HCT116 (cell line): ENCODE measurements around the gene MEI1. TPM values are rescaled to one million over a fixed set of nuclear protein-coding genes. Genes with fewer than 3 reads are reported as not detected.

ENCODE experiments used
- ATAC-seq: fragments of 200-7000 bp; cut with Tn5 transposase; 2 replicates; pipeline ENCODE4 v1.9.1; 2020; ENCODE audit warnings: mild to moderate bottlenecking, moderate library complexity
- BruUV-seq: library from RNA; stranded (reverse); fragments of 400-500 nt; replicated peaks from 2 replicates; lab custom pipeline; 2021; lab: Mats Ljungman, UMichigan
- CTCF ChIA-PET: fragments of 300-600 bp; sonication (Branson Sonifier 250); formaldehyde crosslinking; loops from one replicate; lab custom pipeline; 2021; ENCODE audit warnings: antibody characterized with exemption; lab: Charles Lee
- POLR2A ChIA-PET: fragments of 300-600, 350-600 bp; sonication (Branson Sonifier 250); formaldehyde crosslinking; loops from one replicate; lab custom pipeline; 2021; ENCODE audit warnings: antibody characterized with exemption; lab: Charles Lee
- RAD21 ChIA-PET, 2 experiments: fragments of 300-600 bp; sonication (Branson Sonifier 250); formaldehyde crosslinking; loops; one replicate each; lab custom pipeline; 2023; ENCODE audit warnings: low total read pairs in 2 of 2; ENCODE audit not compliant: uncharacterized antibody in 2 of 2, unreplicated experiment in 2 of 2, low non-redundant PET in 1 of 2; lab: Charles Lee
- DNase-seq: peaks from one replicate; pipeline ENCODE4 v3.0.0-alpha.2; 2010; ENCODE audit warnings: low read depth, low spot score
- H2AFZ ChIP-seq: fragments of 200-600 bp; shearing (Covaris generic), sonication (generic); 2 replicates; pipeline ENCODE4 v1.6.1; 2017; ENCODE audit warnings: low read depth, mixed run types, mixed read lengths, antibody characterized with exemption, low read length; ENCODE audit not compliant: poor library complexity, severe bottlenecking
- H3K27ac ChIP-seq: 2 replicates; pipeline ENCODE4 v1.5.1; 2012; ENCODE audit warnings: low read depth, low read length
- H3K27me3 ChIP-seq: fragments of 200-600 bp; sonication (generic); 2 replicates; pipeline ENCODE4 v1.6.1; 2016; ENCODE audit warnings: mixed run types, low read length, mixed read lengths; ENCODE audit not compliant: insufficient read depth
- H3K36me3 ChIP-seq, 2 experiments: fragments of 200-500 bp in 1 of 2; fragments of 200-600 bp in 1 of 2; sonication (Bioruptor generic) in 1 of 2; sonication (generic) in 1 of 2; 2 replicates each; pipeline versions ENCODE4 v1.5.1 to v1.6.1; 2014 to 2016; ENCODE audit warnings: low read length in 2 of 2, inconsistent platforms in 1 of 2, mixed read lengths in 1 of 2, mixed run types in 1 of 2; ENCODE audit not compliant: insufficient read depth in 2 of 2, control insufficient read depth in 1 of 2
- H3K4me1 ChIP-seq, 2 experiments: fragments of 200-600 bp in 1 of 2; sonication (generic) in 1 of 2; 2 replicates each; pipeline versions ENCODE4 v1.5.1 to v1.6.1; 2012 to 2017; ENCODE audit warnings: low read length in 2 of 2, inconsistent platforms in 1 of 2, mild to moderate bottlenecking in 1 of 2, mixed read lengths in 1 of 2, mixed run types in 1 of 2, moderate library complexity in 1 of 2; ENCODE audit not compliant: insufficient read depth in 2 of 2, control insufficient read depth in 1 of 2
- H3K4me2 ChIP-seq: fragments of 200-600 bp; sonication (generic); 2 replicates; pipeline ENCODE4 v1.6.1; 2017; ENCODE audit warnings: mixed run types, low read length, mixed read lengths
- H3K4me3 ChIP-seq, 2 experiments: fragments of 200-600 bp in 1 of 2; sonication (generic) in 1 of 2; replicated peaks in 1 of 2; 2 replicates each; pipeline ENCODE4 v1.5.1; 2011 to 2016; ENCODE audit warnings: low read length in 2 of 2, control low read depth in 1 of 2, low read depth in 1 of 2, mild to moderate bottlenecking in 1 of 2, mixed read lengths in 1 of 2, mixed run types in 1 of 2
- H3K79me2 ChIP-seq: fragments of 200-600 bp; sonication (generic); 2 replicates; pipeline ENCODE4 v1.6.1; 2017; ENCODE audit warnings: mild to moderate bottlenecking, mixed run types, low read length, moderate library complexity, mixed read lengths; ENCODE audit not compliant: insufficient read depth
- H3K9ac ChIP-seq: fragments of 200-600 bp; sonication (generic); 2 replicates; pipeline ENCODE4 v1.6.1; 2016; ENCODE audit warnings: low read length, mixed read lengths
- H3K9me2 ChIP-seq: fragments of 200-600 bp; sonication (generic), shearing (Covaris generic); 2 replicates; pipeline ENCODE4 v1.6.1; 2017; ENCODE audit warnings: mixed run types, mild to moderate bottlenecking, moderate library complexity; ENCODE audit not compliant: insufficient read depth
- H3K9me3 ChIP-seq, 2 experiments: fragments of 200-500 bp in 1 of 2; fragments of 200-600 bp in 1 of 2; sonication (Bioruptor generic) in 1 of 2; sonication (generic) in 1 of 2; 2 replicates each; pipeline ENCODE4 v1.6.1; 2014 to 2017; ENCODE audit warnings: low read length in 2 of 2, mixed read lengths in 2 of 2, inconsistent platforms in 1 of 2, low read depth in 1 of 2, mild to moderate bottlenecking in 1 of 2, mixed run types in 1 of 2, moderate library complexity in 1 of 2; ENCODE audit not compliant: control insufficient read depth in 1 of 2, insufficient read depth in 1 of 2
- H4K20me1 ChIP-seq: fragments of 200-600 bp; sonication (generic), shearing (Covaris generic); 2 replicates; pipeline ENCODE4 v1.6.1; 2017; ENCODE audit warnings: mixed run types, mild to moderate bottlenecking, moderate library complexity; ENCODE audit not compliant: insufficient read depth
- EGR1 ChIP-seq: IDR thresholded peaks from 2 replicates; pipeline ENCODE4 v1.6.1; 2012; ENCODE audit warnings: low read depth
- ELF1 ChIP-seq: IDR thresholded peaks from 2 replicates; pipeline ENCODE4 v1.6.1; 2012; ENCODE audit warnings: low read depth, borderline replicate concordance
- RAD21 ChIP-seq: IDR thresholded peaks from 2 replicates; pipeline ENCODE4 v1.6.1; 2012; ENCODE audit warnings: low read depth, mild to moderate bottlenecking
- SIN3A ChIP-seq: IDR thresholded peaks from 2 replicates; pipeline ENCODE4 v1.6.1; 2012; ENCODE audit warnings: low read depth
- SP1 ChIP-seq: IDR thresholded peaks from 2 replicates; pipeline ENCODE4 v1.6.1; 2012; ENCODE audit warnings: low read depth
- YY1 ChIP-seq: IDR thresholded peaks from 2 replicates; pipeline ENCODE4 v1.6.1; 2011; ENCODE audit warnings: low read length, low read depth, moderate library complexity, mild to moderate bottlenecking; ENCODE audit not compliant: insufficient replicate concordance; ENCODE audit errors: extremely low read depth
- ZNF274 ChIP-seq: fragments of 200-500 bp; sonication (Bioruptor generic); IDR thresholded peaks from 2 replicates; pipeline ENCODE4 v1.6.1; 2014; ENCODE audit warnings: mild to moderate bottlenecking, low read depth, low read length, inconsistent platforms
- intact Hi-C: fragments of 100-400 bp; cut with micrococcal nuclease; formaldehyde crosslinking; loops from 2 replicates; pipeline ENCODE4 v1.10.0; 2022
- total RNA-seq: library from RNA; stranded (reverse); gene quantifications from one replicate; pipeline ENCODE4 v1.2.1, GENCODE V29; 2021; ENCODE audit not compliant: unreplicated experiment
- TF ChIP-seq, protein P1 (sequence below): IDR thresholded peaks from 2 replicates; pipeline ENCODE4 v1.6.1; 2011; ENCODE audit warnings: mild to moderate bottlenecking, low read length, moderate library complexity; ENCODE audit not compliant: insufficient replicate concordance; ENCODE audit errors: extremely low read depth
- TF ChIP-seq, protein P2 (sequence below): IDR thresholded peaks from 2 replicates; pipeline ENCODE4 v1.6.1; 2012

Gene MEI1
- total RNA-seq, 1 experiment from 2014 or later: 0.64 TPM

DNA sequence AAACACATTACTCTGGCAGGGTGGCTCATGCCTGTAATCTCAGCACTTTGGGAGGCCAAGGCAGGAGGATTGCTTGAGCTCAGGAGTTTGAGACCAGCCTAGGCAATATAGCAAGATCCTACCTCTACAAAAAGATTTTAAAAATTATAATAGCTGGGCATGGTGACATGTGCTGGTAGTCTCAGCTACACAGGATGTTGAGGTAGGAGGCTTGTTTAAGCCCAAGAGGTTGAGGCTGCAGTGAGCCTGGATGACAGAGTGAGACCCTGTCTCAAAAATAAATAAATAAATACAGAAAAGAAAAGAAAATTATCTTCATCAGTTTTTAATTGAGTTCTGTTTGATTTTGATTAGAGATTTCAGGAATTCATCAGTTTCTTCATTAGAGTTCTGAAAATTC, 106.3 kb downstream of the MEI1 start:
- CTCF ChIA-PET: no interaction called here
- Histone ChIP-seq H3K9ac (no peak overlapping the region), H3K27me3 (no peaks in the 10 kb centered on the region), H3K9me2 (no peaks in the 10 kb centered on the region), H3K27ac (no peak overlapping the region), H3K9me3 (no peaks in the 10 kb centered on the region), H4K20me1 (no peaks in the 10 kb centered on the region), H3K4me2 (no peak overlapping the region), H2AFZ (no peak overlapping the region), H3K79me2 (peaks cover 45% of the 10 kb centered on the region), H3K4me3 (no peak overlapping the region), H3K4me1 (peaks cover 5 to 10% of the 10 kb centered on the region in 2 experiments; a peak in 3 of 4 replicates), H3K36me3 (no peaks in the 10 kb centered on the region)
- POLR2A ChIA-PET: no interaction called here
- DNase-seq: no peak
- no TSS peak for BruUV-seq
- RAD21 ChIA-PET: no interaction called here
- no peak for ATAC-seq
- TF ChIP-seq, protein P1, sequence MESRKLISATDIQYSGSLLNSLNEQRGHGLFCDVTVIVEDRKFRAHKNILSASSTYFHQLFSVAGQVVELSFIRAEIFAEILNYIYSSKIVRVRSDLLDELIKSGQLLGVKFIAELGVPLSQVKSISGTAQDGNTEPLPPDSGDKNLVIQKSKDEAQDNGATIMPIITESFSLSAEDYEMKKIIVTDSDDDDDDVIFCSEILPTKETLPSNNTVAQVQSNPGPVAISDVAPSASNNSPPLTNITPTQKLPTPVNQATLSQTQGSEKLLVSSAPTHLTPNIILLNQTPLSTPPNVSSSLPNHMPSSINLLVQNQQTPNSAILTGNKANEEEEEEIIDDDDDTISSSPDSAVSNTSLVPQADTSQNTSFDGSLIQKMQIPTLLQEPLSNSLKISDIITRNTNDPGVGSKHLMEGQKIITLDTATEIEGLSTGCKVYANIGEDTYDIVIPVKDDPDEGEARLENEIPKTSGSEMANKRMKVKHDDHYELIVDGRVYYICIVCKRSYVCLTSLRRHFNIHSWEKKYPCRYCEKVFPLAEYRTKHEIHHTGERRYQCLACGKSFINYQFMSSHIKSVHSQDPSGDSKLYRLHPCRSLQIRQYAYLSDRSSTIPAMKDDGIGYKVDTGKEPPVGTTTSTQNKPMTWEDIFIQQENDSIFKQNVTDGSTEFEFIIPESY: no peak
- TF ChIP-seq RAD21: no peak
- TF ChIP-seq ZNF274: no peak
- TF ChIP-seq EGR1: no peak
- no peak for TF ChIP-seq SIN3A
- no peak for TF ChIP-seq ELF1
- intact Hi-C loops: no loop called here

DNA sequence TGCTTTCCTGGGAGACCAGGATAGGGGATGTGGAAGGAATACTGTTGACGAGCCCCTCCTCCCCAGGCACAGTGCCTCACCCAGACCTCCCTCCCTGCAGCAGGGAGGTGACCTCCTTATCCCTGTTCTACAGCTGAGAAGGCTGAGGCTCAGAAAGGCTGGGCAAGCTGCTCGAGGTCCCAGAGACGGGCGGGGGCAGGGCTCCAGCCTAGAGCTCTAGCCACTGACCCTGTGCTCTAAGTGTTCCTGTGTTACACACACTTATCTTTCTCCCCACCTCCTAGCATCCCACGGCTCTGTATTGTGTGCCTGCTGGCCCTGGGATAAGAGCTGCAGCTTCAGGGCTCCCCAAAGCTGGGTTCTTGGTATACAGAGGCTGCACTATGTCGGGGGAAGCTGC, 109.1 kb downstream of the MEI1 start:
- BruUV-seq: no TSS peak

More for the DNA sequence above, 109.1 kb downstream of the MEI1 start:
- H3K4me3 ChIP-seq: no peak overlapping the region
- H3K9me2 ChIP-seq: no peaks in the 10 kb centered on the region
- no peak overlapping the region for H2AFZ ChIP-seq
- RAD21 ChIA-PET: no interaction called here
- H4K20me1 ChIP-seq: no peaks in the 10 kb centered on the region; the same call in 1 of the 2 replicates
- H3K27me3 ChIP-seq: no peaks in the 10 kb centered on the region
- TF ChIP-seq RAD21 (no peak), SP1 (no peak), EGR1 (no peak), YY1 (no peak)
- TF ChIP-seq, protein P2, sequence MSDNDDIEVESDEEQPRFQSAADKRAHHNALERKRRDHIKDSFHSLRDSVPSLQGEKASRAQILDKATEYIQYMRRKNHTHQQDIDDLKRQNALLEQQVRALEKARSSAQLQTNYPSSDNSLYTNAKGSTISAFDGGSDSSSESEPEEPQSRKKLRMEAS: no peak
- CTCF ChIA-PET: interaction anchor here (0.6 to 1.1 kb wide), 2 partner anchors 15 to 111 kb away, joined by 3 read pairs; no protein-coding TSS in a partner anchor
- no peaks in the 10 kb centered on the region for H3K9me3 ChIP-seq
- peaks cover 26% of the 10 kb centered on the region; the same call in 1 of the 2 replicates for H3K79me2 ChIP-seq
- H3K27ac ChIP-seq: no peak overlapping the region
- DNase-seq (no peak), ATAC-seq (no peak)
- no peaks in the 10 kb centered on the region for H3K4me1 ChIP-seq
- no peak overlapping the region for H3K4me2 ChIP-seq
- POLR2A ChIA-PET: no interaction called here
- intact Hi-C loops: no loop called here
- no peak overlapping the region for H3K9ac ChIP-seq
- peaks cover 0 to under 1% of the 10 kb centered on the region in 2 experiments; a peak in 2 of 4 replicates for H3K36me3 ChIP-seq
